Pons (tissue), 1 donor: Measurements from ENCODE around the gene ZNF396.
A peak's percentile ranks its signal among the peaks of the same experiment; 100 is the strongest.

Experiments
- DNase-seq: peaks from one replicate; pipeline ENCODE4 v3.0.0-alpha.2; 2016; ENCODE audit warnings: low spot score

Gene ZNF396

DNA sequence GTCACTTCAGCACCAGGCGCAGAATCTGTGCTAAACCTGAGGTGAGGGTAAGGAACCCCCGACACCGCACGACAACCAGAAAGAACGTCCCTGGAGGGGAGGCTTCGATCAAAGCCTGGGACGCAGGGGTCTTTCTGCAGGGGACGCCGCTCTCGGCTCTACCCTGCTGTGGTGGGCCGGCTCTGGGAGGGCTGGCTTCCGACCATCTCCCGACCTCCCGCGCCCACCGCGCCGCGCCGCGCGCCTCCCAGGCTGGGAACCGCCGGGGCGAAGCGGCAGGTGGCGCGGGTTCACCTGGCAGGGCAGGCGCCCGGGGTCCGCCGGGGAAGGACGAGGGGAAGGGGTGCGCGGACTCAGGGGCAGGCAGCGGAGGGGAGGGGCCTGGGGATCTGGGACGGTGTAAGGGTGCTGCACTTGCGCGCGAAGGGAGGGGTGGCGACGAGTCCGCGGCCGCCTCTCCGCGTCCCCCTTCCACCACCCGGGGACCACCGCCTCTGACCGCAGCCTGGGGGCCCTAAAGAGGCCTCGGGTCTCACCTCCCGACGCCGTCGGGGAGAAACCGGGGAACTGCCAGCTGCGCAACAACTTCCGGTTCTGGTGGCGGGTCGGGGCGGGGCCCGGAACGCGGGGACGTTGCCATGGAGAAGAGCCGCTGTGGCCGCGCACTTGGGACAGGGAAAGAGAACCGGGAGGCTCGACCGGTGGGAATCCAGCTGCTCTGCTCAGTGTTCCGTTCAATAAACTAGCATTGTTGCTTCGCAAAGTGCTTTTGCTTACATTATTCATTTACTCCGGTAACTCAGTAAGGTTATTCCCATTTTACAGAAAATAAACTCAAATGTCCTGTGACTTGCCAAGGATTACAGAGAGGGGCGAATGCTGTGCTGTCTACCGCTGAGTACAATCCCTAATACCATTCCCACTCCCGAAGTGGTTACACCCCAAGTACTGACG, at the start of gene ZNF396:
Gene ZNF396 (minus strand): TSS at position 596 of the 954 bp plus-strand sequence. CDS start 3,045 bp downstream, outside the sequence.
- DNase-seq = peak; percentile 42

DNA sequence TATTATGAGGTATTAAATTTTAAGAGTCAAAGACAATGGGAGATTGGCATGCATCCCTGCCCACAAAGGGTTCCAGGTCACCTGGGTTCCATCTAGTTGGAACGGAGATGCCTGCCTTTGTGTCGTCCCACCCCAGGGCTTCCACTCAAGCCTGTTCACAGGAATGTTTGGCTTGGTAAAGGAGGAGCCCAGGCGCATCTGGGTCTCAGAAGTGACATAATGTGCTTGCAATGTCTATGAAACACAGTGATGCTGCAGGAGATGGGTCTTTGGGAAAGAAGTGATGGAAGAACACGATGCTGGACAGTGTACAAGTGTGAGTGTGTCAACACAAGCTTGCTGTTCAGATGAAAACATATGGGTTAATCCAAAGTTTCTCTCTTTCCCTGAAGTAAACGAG, 49.6 kb upstream of the ZNF396 start:
- no peak for DNase-seq

- no peak for DNase-seq
These were observed 47.2 kb upstream of the ZNF396 start for GRCh38 chr18:35424356-35424755.

- DNase-seq = no peak
These were observed 45.1 kb upstream of the ZNF396 start for GRCh38 chr18:35422237-35422636.

DNA sequence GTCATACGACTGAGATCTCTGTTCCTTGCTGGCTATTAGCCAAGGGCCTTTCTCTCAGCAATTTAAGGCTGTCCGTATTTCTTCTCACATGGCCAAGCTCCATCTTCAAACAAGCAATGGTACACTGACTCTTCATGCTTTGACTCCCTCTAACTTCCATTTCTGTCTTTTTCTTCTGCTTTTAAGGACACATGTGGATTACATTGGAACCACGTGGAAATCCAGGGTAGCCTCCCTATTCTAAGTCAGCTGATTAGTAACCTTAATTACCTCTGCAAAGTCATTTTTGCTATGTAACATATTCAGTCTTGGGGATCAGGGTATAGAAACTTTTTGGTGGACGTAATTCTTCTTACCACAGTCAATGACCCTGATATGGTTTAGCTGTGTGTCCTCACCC, 41.5 kb upstream of the ZNF396 start:
- no peak for DNase-seq

- DNase-seq = no peak
These were observed 40.1 kb upstream of the ZNF396 start for GRCh38 chr18:35417223-35417622.

DNA sequence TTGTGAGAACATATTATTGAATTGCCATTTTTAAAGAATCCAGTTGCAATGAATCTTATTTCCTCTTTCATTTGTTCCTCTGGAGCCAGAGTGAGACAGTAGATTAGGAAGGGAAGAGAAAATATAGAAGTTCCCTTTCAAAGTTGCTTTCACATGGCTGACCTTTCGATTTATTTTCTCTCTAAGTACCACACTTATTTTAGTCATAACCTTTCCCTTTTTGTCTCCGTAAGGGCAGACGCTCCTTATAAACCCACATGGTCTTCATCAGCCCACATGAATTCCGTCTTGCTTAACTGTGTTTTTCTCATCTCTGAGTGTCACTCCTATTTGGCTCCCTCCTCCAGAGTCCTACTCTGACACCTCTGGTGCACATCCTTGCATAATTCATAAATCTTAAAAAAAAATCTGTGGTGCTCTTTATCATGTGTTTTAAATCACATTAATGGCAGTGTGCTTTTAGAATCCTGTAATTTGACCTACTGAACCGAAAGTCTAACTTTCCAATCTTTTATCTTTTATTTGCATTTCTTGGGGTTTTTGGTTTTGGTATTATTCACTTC, 38.5 kb upstream of the ZNF396 start:
- DNase-seq = peak; percentile 86

DNA sequence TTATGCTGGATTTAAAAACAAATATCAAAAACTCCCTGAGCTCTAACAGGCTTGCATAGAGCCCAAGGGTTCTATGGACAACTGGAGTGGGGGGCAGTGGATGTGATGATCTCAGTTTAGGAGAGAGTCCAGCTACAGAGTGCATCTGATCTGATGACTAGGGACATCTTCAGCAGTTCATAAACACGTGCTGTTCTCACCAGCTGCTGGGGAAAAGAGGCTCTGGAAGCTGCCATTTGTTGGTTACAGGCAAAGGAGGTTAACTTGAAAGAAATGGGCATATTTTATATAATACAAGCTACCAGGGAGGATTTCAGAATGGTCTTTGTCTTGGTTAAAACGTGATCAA, 36.0 kb upstream of the ZNF396 start:
- DNase-seq = no peak

DNA sequence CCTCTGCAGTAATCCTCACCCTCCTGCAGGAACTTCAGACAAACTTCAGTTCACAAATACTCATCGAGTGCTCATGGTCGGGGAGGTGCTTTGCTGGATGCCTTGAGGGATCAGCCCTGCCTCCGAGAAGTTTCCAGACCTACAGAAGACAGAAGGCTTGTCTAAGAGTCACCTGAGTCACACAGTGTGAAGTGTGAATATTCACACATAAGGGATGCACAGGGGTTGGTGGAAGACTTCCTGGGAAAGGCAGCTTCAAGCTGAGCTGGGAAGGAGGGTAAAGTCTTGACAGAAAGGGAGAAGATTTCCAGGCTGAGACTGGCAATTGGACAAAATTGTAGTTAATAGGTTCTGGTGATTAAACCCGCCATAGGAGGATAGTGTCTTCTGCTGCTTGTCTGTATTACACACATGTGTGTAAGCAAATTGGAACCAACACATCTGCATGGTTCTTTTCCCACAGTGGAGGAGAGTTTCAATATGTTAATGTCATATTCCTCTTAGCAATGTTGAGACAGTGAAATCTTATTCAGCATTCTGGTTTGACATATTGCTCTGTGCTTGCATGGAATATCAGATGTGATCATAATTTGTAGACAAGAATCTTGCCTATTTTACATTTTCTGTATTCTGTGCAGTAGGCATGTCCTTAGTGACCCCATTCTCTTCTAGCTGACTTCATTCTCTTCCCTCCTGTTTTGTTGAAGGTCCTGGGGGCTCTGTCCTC, 34.7 kb upstream of the ZNF396 start:
- DNase-seq = no peak

DNA sequence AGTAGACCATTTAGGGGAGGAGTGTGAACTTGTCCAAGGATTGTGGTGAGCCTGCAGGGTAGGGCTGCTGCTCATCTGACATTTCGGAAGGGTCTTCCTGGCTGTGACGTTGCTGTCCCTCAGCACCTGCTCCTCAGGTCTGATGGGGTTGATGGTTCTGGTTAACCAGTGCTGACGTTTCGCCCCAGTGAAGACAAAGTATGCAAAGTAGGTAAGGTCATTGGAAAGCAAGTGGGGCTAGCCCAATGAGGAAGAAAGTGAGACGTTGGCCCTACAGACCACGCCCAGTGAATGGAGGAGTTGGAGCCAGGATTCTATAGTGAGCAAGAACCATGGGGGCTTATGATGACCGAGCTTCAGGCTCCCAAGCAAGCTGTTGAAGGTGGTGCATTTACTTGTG, 33.4 kb upstream of the ZNF396 start:
- DNase-seq = no peak

DNA sequence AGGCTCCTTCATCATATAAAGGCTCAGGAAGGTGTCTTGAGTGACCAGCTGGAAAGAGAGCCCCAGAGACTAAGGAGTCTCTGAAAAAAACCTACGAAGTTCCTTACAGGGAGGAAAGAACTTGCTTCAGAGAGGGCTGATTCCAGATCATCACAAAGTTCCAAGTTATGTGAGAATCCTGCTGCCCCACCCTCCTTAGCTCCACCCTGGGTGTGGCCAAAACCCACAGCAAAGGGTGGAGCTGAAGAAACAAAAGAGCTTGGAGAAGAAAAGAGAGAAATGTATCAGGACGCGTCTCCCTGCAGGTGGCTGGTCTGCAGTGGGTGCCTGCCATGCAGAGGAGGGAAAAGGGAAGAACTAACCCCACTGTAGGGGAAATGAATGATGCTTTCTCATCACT, 32.8 kb upstream of the ZNF396 start:
- peak; percentile 31 for DNase-seq

- DNase-seq = no peak
These were observed 31.7 kb upstream of the ZNF396 start for GRCh38 chr18:35408843-35409261.

DNA sequence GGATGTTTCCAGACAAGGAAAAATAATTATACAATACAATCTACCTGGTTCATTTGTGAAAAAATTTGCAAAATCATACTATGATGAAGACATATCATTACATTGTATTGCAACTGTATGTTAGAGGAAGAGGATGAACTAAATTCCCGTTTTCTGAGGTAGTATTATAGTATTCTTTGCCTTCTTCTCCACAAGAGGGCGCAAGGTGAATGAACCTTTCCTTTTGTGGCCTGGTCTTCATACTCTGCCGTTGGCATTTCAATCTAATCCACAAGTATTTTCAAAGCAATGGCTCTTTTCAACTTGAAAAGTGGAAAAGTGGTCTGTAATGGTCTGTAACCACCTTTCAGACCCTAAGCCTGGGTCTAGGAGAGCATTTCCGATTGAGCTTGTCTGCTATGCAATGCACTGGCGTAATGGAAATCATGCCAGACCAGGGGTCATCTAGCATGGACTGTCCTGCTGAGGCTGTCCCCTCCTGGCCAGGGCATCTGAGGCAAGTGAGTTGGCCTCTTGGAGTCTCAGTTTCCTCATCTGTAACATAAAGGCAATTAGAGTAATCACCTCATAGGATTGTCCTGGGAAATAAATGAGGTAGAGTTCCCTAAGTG, 30.8 kb upstream of the ZNF396 start:
- DNase-seq = peak; percentile 89

DNA sequence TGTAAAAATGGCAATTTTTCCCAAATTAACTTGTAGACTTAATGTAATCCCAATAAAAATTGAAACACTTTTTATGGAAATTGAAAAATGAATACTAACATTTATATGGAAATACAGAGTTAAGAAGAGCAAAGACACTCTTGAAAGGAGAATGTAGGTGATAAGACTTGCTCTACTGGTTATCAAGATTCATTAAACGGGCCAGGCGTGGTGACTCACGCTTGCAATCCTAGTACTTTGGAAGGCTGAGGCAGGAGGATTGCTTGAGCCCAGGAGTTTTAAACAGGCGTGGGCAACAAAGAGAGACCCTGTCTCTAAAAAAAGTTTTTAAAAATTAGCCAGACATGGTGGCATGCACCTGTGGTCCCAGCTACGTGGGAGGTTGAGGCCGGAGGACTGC, 29.5 kb upstream of the ZNF396 start:
- DNase-seq = no peak

DNA sequence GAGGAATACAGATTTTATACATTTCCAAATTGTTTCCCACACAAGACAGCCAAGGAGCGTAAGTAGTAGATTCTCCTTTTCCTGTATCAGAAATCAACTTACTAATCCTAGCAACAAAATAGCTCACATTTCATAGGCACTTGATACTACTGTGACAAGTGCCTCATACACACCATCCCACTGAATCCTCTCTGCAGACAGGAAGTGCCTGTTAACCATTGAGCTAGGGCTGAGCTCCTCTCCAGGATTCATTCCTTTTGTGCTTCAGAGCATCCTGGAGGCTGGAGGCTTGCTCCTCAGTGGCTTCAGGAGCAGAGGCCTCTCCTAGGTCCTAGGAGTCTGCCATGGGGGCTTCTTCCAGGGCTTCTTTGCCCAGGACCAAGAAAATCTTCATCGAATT, 20.8 kb upstream of the ZNF396 start:
- DNase-seq = no peak

GRCh38 chr18:35393716-35394115, 16.6 kb upstream of the ZNF396 start:
- no peak for DNase-seq

GRCh38 chr18:35392375-35392774, 15.2 kb upstream of the ZNF396 start:
- DNase-seq = no peak

GRCh38 chr18:35390951-35391700, 14.0 kb upstream of the ZNF396 start:
- DNase-seq = peak; percentile 9

- DNase-seq = peak; percentile 63
These were observed 12.0 kb upstream of the ZNF396 start for GRCh38 chr18:35389095-35389618.

DNA sequence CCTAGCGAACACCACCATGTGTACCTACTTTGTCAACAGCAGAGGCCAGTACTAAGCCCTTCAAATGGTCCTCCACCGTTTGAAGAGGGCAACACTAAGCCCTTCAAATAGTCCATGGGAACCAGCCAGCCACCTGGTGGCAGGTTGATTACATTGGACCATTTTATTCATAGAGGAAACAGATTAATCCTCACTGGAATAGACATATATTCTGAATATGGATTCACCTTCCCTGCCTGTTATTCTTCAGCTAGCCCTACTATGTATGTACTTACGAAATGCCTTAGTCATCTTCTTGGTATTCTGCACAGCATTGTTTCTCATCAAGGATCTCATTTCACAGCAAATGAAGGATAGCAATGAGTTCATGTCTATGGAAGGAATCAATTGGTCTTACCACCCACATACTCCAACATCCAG, 10.0 kb upstream of the ZNF396 start:
- no peak for DNase-seq

DNA sequence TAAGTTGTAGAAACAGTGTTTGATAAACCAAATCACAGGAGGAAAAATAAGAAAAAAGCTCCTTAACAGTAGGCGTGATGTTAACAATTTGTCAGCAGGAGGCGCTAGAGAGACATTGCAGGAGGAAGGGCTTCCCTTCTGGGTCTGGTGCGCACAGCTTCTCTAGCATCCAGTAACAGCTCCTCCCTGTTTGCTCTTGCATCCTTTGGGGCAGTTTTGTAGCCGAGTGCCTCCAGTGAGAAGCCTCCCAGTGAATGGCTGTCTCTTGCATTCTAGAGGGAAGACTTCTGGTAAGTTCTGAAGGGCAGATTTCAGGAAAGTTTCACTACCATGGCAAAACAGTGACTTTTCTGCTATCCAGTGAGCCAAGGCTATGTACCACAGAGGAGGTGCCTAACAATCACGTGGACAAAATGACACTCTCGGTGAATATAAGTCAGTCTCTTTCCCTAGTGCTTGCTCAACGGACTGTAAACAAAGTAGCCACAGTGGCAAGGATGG, 9.5 kb upstream of the ZNF396 start:
- DNase-seq = peak; percentile 93
